Endothelial cell of umbilical vein (primary cell): ENCODE results near the gene HELZ2. TPM values are rescaled to one million over a fixed set of nuclear protein-coding genes. Genes with fewer than 3 reads are reported as not detected.

Experiments used
- BruUV-seq: library from RNA; stranded (reverse); fragments of 400-500 nt; replicated peaks from 2 replicates; lab custom pipeline; 2021; lab: Mats Ljungman, UMichigan
- CTCF ChIA-PET: fragments of 300-600, 350-600 bp; sonication (Branson Sonifier 250); formaldehyde crosslinking; loops from one replicate; lab custom pipeline; 2021; ENCODE audit warnings: antibody characterized with exemption, inconsistent platforms; lab: Charles Lee
- POLR2A ChIA-PET: fragments of 300-600, 350-600 bp; sonication (Branson Sonifier 250); formaldehyde crosslinking; loops from one replicate; lab custom pipeline; 2021; ENCODE audit warnings: antibody characterized with exemption, inconsistent platforms; lab: Charles Lee
- DNase-seq: peaks from one replicate; pipeline ENCODE4 v3.0.0-alpha.2; 2011; ENCODE audit warnings: low read depth, low spot score
- FAIRE-seq: peaks from 2 replicates; lab custom pipeline; 2011; peaks lifted over from hg19 to GRCh38; lab: Jason Lieb, UNC
- H2AFZ ChIP-seq: 2 replicates; pipeline ENCODE4 v1.6.0; 2012; ENCODE audit warnings: low read depth, low read length, control low read depth, inconsistent platforms
- H3K27ac ChIP-seq: 2 replicates; pipeline ENCODE4 v1.5.1; 2011; ENCODE audit warnings: low read depth, mild to moderate bottlenecking, control low read depth, low read length, moderate library complexity; ENCODE audit not compliant: insufficient read depth
- H3K27me3 ChIP-seq, 2 experiments: 2 replicates each; pipeline versions ENCODE4 v1.6.0 to v1.6.1; 2011; ENCODE audit warnings: low read length in 2 of 2, mixed read lengths in 1 of 2; ENCODE audit not compliant: control insufficient read depth in 2 of 2, insufficient read depth in 2 of 2
- H3K36me3 ChIP-seq, 2 experiments: 2 replicates in 1 of 2; 3 replicates in 1 of 2; pipeline ENCODE4 v1.5.1; 2011; ENCODE audit warnings: low read length in 2 of 2, mild to moderate bottlenecking in 1 of 2, moderate library complexity in 1 of 2; ENCODE audit not compliant: control insufficient read depth in 2 of 2, insufficient read depth in 2 of 2; ENCODE audit errors: extremely low read depth in 1 of 2
- H3K4me1 ChIP-seq: 3 replicates; pipeline ENCODE4 v1.5.1; 2011; ENCODE audit warnings: mild to moderate bottlenecking, low read length; ENCODE audit not compliant: control insufficient read depth, insufficient read depth; ENCODE audit errors: extremely low read depth
- H3K4me2 ChIP-seq: 2 replicates; pipeline ENCODE4 v1.6.1; 2011; ENCODE audit warnings: low read length, control low read depth, mixed read lengths; ENCODE audit not compliant: insufficient read depth
- H3K4me3 ChIP-seq, 3 experiments: fragments of 200-600 bp in 1 of 3; sonication (generic), shearing (Covaris generic) in 1 of 3; replicated peaks in 1 of 3; 2 replicates each; pipeline ENCODE4 v1.5.1; 2011 to 2016; ENCODE audit warnings: control low read depth in 3 of 3, low read length in 3 of 3, mild to moderate bottlenecking in 2 of 3, inconsistent platforms in 1 of 3, low read depth in 1 of 3, moderate library complexity in 1 of 3; ENCODE audit not compliant: insufficient read depth in 1 of 3
- H3K79me2 ChIP-seq: 2 replicates; pipeline ENCODE4 v1.6.0; 2012; ENCODE audit warnings: low read length, inconsistent platforms; ENCODE audit not compliant: control insufficient read depth, insufficient read depth
- H3K9ac ChIP-seq: replicated peaks from 2 replicates; pipeline ENCODE3; 2011; ENCODE audit warnings: low read length, control low read depth; ENCODE audit not compliant: insufficient read depth; ENCODE audit errors: extremely low read depth
- H3K9me1 ChIP-seq: replicated peaks from 3 replicates; pipeline ENCODE4 v1.6.0; 2011; ENCODE audit warnings: mild to moderate bottlenecking, low read length; ENCODE audit not compliant: control insufficient read depth, insufficient read depth; ENCODE audit errors: extremely low read depth
- H3K9me3 ChIP-seq: replicated peaks from 2 replicates; pipeline ENCODE4 v1.5.1; 2012; ENCODE audit warnings: low read length, inconsistent platforms; ENCODE audit not compliant: control insufficient read depth, insufficient read depth
- H4K20me1 ChIP-seq: replicated peaks from 2 replicates; pipeline ENCODE3; 2011; ENCODE audit warnings: mild to moderate bottlenecking, low read length; ENCODE audit not compliant: control insufficient read depth, insufficient read depth; ENCODE audit errors: extremely low read depth
- CTCF ChIP-seq, 2 donors: IDR thresholded peaks; 1 replicate in 1 of 2; 2 replicates in 1 of 2; pipeline ENCODE4 v1.5.1; 2011; ENCODE audit warnings: low read length in 2 of 2, mild to moderate bottlenecking in 2 of 2, moderate library complexity in 2 of 2, control low read depth in 1 of 2, inconsistent platforms in 1 of 2, low read depth in 1 of 2; ENCODE audit not compliant: insufficient read depth in 1 of 2; ENCODE audit errors: extremely low read depth in 1 of 2
- EZH2 ChIP-seq: IDR thresholded peaks from 2 replicates; pipeline ENCODE4 v1.6.1; 2012; ENCODE audit warnings: borderline replicate concordance, low read depth, mild to moderate bottlenecking, moderate library complexity, low read length, inconsistent platforms; ENCODE audit not compliant: severe bottlenecking
- FOS ChIP-seq: IDR thresholded peaks from 2 replicates; pipeline ENCODE4 v1.6.1; 2011; ENCODE audit warnings: mild to moderate bottlenecking, low read length, moderate library complexity, borderline replicate concordance; ENCODE audit not compliant: insufficient read depth
- GATA2 ChIP-seq: IDR thresholded peaks from 2 replicates; pipeline ENCODE4 v1.7.0; 2011; ENCODE audit warnings: low read depth, mild to moderate bottlenecking, moderate library complexity, mixed read lengths, low read length; ENCODE audit not compliant: insufficient read length, insufficient read depth
- JUN ChIP-seq: IDR thresholded peaks from 2 replicates; pipeline ENCODE4 v1.6.1; 2011; ENCODE audit warnings: borderline replicate concordance, low read depth; ENCODE audit not compliant: insufficient read length, insufficient read depth
- MYC ChIP-seq: IDR thresholded peaks from one replicate; pipeline ENCODE4 v1.6.1; 2011; ENCODE audit warnings: mild to moderate bottlenecking, low read depth, low read length
- POLR2A ChIP-seq: IDR thresholded peaks from 2 replicates; pipeline ENCODE4 v1.6.1; 2012; ENCODE audit warnings: low read depth, mild to moderate bottlenecking, control low read depth, low read length
- POLR2AphosphoS5 ChIP-seq: IDR thresholded peaks from 2 replicates; pipeline ENCODE4 v1.6.1; 2012; ENCODE audit warnings: low read depth, mild to moderate bottlenecking, control low read depth, low read length, moderate library complexity; ENCODE audit not compliant: insufficient read depth
- dilution Hi-C: fragments of 300-500 bp; cut with MboI; formaldehyde crosslinking; loops from one replicate; pipeline ENCODE4 v1.15.0; 2019; ENCODE audit warnings: low sequenced_read_pairs; ENCODE audit not compliant: extremely low pct_ligation_motif_present
- intact Hi-C: fragments of 100-400 bp; cut with micrococcal nuclease; formaldehyde crosslinking; loops from one replicate; pipeline ENCODE4 v1.10.0; 2022
- polyA plus RNA-seq, 4 experiments: library from polyadenylated mRNA; depleted of rRNA in 3 of 4; stranded (reverse) in 3 of 4; unstranded in 1 of 4; fragments of >200 nt; gene quantifications; 2 replicates each; pipeline versions ENCODE4 v1.2.1 to v1.2.3, GENCODE V29; 2011 to 2012; ENCODE audit warnings: missing spikeins in 1 of 4
- total RNA-seq: library from RNA; stranded (reverse); gene quantifications from 2 replicates; pipeline ENCODE4 v1.2.3, GENCODE V29; 2021
- TF ChIP-seq, protein P1 (sequence below): IDR thresholded peaks from 2 replicates; pipeline ENCODE4 v1.6.1; 2011; ENCODE audit not compliant: insufficient read depth, insufficient read length

HELZ2 gene
- total and polyA plus RNA-seq, 2 donors (not counting 3 experiments of a cell fraction or from before 2014, with no cell fraction given), result 10.6 to 33.2 TPM

DNA sequence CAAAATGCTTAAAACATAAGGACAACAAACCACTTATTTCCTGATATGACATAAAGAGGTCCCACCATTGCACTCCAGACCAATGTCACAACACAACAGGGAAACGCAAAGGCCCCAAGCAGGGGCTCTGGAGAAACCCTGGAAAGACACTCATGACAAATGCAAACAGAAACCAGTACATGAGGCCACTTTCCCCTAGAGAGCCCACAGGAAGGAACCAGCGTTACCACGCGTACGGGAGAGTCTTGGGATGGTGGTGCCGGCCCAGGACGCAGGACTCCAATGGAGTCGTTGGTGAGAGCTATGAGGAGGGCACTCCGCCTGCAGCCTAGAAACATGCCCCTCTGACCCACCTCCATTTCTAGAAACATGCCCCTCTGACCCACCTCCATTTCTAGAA, 32.6 kb upstream of the HELZ2 start:
- Histone ChIP-seq H3K9me3 (no peaks in the 10 kb centered on the region), H3K36me3 (peaks cover 5 to 8% of the 10 kb centered on the region in 2 experiments), H3K9ac (no peak overlapping the region), H3K4me3 (no peak overlapping the region), H3K27ac (no peak overlapping the region), H2AFZ (no peak overlapping the region), H3K79me2 (peaks cover 12% of the 10 kb centered on the region), H3K4me2 (no peak overlapping the region), H4K20me1 (no peaks in the 10 kb centered on the region), H3K4me1 (no peaks in the 10 kb centered on the region), H3K27me3 (no peaks in the 10 kb centered on the region), H3K9me1 (no peaks in the 10 kb centered on the region)
- TF ChIP-seq JUN, result no peak
- TF ChIP-seq POLR2A, result no peak
- no peak for TF ChIP-seq FOS
- no peak for TF ChIP-seq EZH2
- TF ChIP-seq CTCF (IDR thresholded peaks at IDR 0.05; ENCODE audit: extremely low read depth in 1 of 2, insufficient read depth in 1 of 2, low read depth in 1 of 2, low read length in 2 of 2), result no peak
- no peak for TF ChIP-seq MYC
- FAIRE-seq (no peak), DNase-seq (no peak)
- ChIA-PET CTCF (no interaction called here), POLR2A (no interaction called here)
- dilution Hi-C loops (no loop called here), intact Hi-C loops (no loop called here)
- no TSS peak for BruUV-seq

DNA sequence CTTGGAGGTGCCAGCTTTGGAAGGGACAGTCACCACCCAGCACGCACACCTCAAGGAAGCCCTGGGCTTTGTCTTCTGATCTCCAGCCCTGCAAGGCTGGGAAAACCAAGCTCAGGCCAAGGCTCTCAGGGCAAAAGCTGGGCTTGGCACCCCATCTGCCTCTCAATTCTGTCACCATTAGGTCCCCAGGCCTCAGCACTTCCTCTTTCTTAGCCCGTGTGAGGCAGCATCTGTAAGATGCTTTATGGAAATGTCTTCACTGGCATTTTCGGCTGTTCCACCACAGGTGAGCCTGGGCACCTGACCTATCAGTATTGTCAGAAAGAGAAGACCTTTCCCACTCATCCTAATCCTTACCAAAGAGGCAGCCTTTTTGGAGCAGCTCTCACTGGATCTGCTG, 28.3 kb upstream of the HELZ2 start:
- no peak overlapping the region for H3K4me2 ChIP-seq
- DNase-seq (no peak), FAIRE-seq (no peak)
- no peaks in the 10 kb centered on the region for H3K27me3 ChIP-seq
- H3K9ac ChIP-seq, result no peak overlapping the region
- H2AFZ ChIP-seq, result no peak overlapping the region
- ChIA-PET POLR2A (no interaction called here), CTCF (no interaction called here)
- intact Hi-C loops (no loop called here), dilution Hi-C loops (no loop called here)
- no peak overlapping the region for H3K27ac ChIP-seq
- H3K9me1 ChIP-seq, result no peaks in the 10 kb centered on the region
- H3K4me3 ChIP-seq, result no peak overlapping the region
- BruUV-seq, result no TSS peak
- no peaks in the 10 kb centered on the region for H4K20me1 ChIP-seq
- TF ChIP-seq, protein P1, sequence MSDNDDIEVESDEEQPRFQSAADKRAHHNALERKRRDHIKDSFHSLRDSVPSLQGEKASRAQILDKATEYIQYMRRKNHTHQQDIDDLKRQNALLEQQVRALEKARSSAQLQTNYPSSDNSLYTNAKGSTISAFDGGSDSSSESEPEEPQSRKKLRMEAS, result no peak
- no peak for TF ChIP-seq JUN
- TF ChIP-seq POLR2A, result no peak
- TF ChIP-seq FOS, result no peak
- TF ChIP-seq MYC, result no peak
- TF ChIP-seq EZH2, result no peak
- TF ChIP-seq CTCF (IDR thresholded peaks at IDR 0.05; ENCODE audit: extremely low read depth in 1 of 2, insufficient read depth in 1 of 2, low read depth in 1 of 2, low read length in 2 of 2), result no peak
- TF ChIP-seq POLR2AphosphoS5, result no peak
- TF ChIP-seq GATA2, result no peak
- H3K9me3 ChIP-seq, result no peaks in the 10 kb centered on the region
- H3K79me2 ChIP-seq, result peaks cover 6% of the 10 kb centered on the region
- peaks cover 5 to 11% of the 10 kb centered on the region in 2 experiments for H3K36me3 ChIP-seq
- no peaks in the 10 kb centered on the region for H3K4me1 ChIP-seq
